DOHH2 (cell line): ENCODE results near the gene TSC22D4.

ENCODE experiments used
- H3F3A ChIP-seq: fragments of 200-600 bp; sonication (generic), shearing (Covaris generic); 2 replicates; pipeline ENCODE4 v1.6.0; 2016; ENCODE audit warnings: antibody characterized with exemption, mild to moderate bottlenecking; ENCODE audit not compliant: control insufficient read depth, insufficient read depth
- H3K27ac ChIP-seq: fragments of 200-600 bp; sonication (generic); 2 replicates; pipeline ENCODE4 v1.5.1; 2014; ENCODE audit warnings: low read depth, mild to moderate bottlenecking, low read length, moderate library complexity
- H3K27me3 ChIP-seq: fragments of 200-600 bp; sonication (generic); 2 replicates; pipeline ENCODE4 v1.6.1; 2014; ENCODE audit warnings: mild to moderate bottlenecking, low read length, mixed read lengths; ENCODE audit not compliant: control insufficient read depth
- H3K36me3 ChIP-seq: fragments of 200-600 bp; sonication (generic); 2 replicates; pipeline ENCODE4 v1.6.1; 2014; ENCODE audit warnings: mild to moderate bottlenecking, low read length, moderate library complexity, mixed read lengths; ENCODE audit not compliant: control insufficient read depth
- H3K4me1 ChIP-seq: fragments of 200-600 bp; sonication (generic); 2 replicates; pipeline ENCODE4 v1.6.1; 2014; ENCODE audit warnings: mild to moderate bottlenecking, low read length, mixed read lengths; ENCODE audit not compliant: control insufficient read depth
- H3K4me2 ChIP-seq: fragments of 200-600 bp; sonication (generic); 2 replicates; pipeline ENCODE4 v1.6.0; 2014; ENCODE audit warnings: mild to moderate bottlenecking, low read length, moderate library complexity
- H3K4me3 ChIP-seq: fragments of 200-600 bp; sonication (generic); 2 replicates; pipeline ENCODE4 v1.5.1; 2014; ENCODE audit warnings: mild to moderate bottlenecking, low read length, mixed read lengths
- H3K79me2 ChIP-seq: fragments of 200-600 bp; sonication (generic); 2 replicates; pipeline ENCODE4 v1.6.1; 2014; ENCODE audit warnings: mild to moderate bottlenecking, low read length, mixed read lengths; ENCODE audit not compliant: control insufficient read depth
- H3K9me2 ChIP-seq: fragments of 200-600 bp; sonication (generic); replicated peaks from 2 replicates; pipeline ENCODE4 v1.6.1; 2014; ENCODE audit warnings: mild to moderate bottlenecking, low read length, mixed read lengths; ENCODE audit not compliant: control insufficient read depth
- H3K9me3 ChIP-seq: fragments of 200-600 bp; sonication (generic); 2 replicates; pipeline ENCODE4 v1.6.1; 2014; ENCODE audit warnings: antibody characterized with exemption, low read length, mixed read lengths; ENCODE audit not compliant: control insufficient read depth, insufficient read depth
- H4K20me1 ChIP-seq: fragments of 200-600 bp; sonication (generic); 2 replicates; pipeline ENCODE4 v1.6.0; 2014; ENCODE audit warnings: low read depth, mild to moderate bottlenecking, antibody characterized with exemption, low read length, moderate library complexity; ENCODE audit not compliant: control insufficient read depth, insufficient read depth
- EZH2phosphoT487 ChIP-seq: fragments of 200-600 bp; sonication (generic); IDR thresholded peaks from 2 replicates; pipeline ENCODE4 v1.6.1; 2017; ENCODE audit warnings: borderline replicate concordance, mild to moderate bottlenecking, antibody characterized with exemption, low read length, moderate library complexity, mixed read lengths
- TF ChIP-seq, protein P1 (sequence below): fragments of 200-600 bp; sonication (generic); IDR thresholded peaks from one replicate; pipeline ENCODE4 v1.5.1; 2014; ENCODE audit warnings: antibody characterized with exemption, mild to moderate bottlenecking, low read depth, low read length; ENCODE audit not compliant: poor library complexity, severe bottlenecking

Gene TSC22D4

DNA sequence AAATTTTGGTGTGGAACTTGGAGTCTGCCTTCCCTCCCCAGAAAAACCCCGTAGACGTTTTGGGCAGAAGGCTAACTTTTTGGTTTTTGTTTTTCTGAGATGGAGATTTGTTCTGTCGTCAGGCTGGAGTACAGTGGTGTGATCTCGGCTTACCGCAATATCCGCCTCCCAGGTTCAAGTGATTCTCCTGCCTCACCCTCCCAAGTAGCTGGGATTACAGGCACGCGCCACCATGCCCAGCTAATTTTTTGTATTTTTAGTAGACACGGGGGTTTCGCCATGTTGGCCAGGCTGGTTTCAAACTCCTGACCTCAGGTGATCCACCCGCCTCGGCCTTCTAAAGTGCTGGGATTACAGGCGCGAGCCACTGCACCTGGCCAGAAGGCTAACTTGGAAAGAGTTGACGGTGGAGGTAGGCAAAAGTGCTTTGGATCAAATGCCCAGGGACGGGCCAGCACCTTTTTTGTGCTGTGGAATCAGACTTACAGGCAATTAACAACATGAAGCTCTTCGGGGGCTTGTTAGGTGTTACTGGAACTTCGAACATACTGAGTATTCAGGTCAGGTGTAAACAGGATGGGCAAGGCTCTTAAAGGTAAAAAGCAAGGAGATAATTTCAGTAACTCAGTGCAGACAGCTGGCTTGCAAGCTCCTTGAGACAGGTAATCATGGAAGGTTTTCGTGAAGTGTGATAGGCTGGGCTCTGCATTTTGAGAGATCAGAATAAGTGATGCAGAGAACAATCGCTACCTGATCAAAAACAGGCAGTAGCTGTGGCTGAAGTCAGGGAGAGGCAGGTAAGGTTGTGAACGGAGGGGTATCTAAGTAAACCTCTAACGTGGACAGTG lies 44.5 kb downstream of the TSC22D4 start:
- H3K36me3 ChIP-seq = peaks cover 64% of the 10 kb centered on the region
- peaks cover 55% of the 10 kb centered on the region for H3F3A ChIP-seq
- no peaks in the 10 kb centered on the region for H3K9me2 ChIP-seq
- H3K27me3 ChIP-seq = no peaks in the 10 kb centered on the region
- peak overlapping the region; percentile 77 for H3K4me3 ChIP-seq
- H3K9me3 ChIP-seq = no peaks in the 10 kb centered on the region
- H3K79me2 ChIP-seq = peaks cover 69% of the 10 kb centered on the region
- no peak for TF ChIP-seq EZH2phosphoT487
- TF ChIP-seq, protein P1, sequence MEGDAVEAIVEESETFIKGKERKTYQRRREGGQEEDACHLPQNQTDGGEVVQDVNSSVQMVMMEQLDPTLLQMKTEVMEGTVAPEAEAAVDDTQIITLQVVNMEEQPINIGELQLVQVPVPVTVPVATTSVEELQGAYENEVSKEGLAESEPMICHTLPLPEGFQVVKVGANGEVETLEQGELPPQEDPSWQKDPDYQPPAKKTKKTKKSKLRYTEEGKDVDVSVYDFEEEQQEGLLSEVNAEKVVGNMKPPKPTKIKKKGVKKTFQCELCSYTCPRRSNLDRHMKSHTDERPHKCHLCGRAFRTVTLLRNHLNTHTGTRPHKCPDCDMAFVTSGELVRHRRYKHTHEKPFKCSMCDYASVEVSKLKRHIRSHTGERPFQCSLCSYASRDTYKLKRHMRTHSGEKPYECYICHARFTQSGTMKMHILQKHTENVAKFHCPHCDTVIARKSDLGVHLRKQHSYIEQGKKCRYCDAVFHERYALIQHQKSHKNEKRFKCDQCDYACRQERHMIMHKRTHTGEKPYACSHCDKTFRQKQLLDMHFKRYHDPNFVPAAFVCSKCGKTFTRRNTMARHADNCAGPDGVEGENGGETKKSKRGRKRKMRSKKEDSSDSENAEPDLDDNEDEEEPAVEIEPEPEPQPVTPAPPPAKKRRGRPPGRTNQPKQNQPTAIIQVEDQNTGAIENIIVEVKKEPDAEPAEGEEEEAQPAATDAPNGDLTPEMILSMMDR = no peak
- H3K27ac ChIP-seq = peak overlapping the region; percentile 80
- H3K4me2 ChIP-seq = peak overlapping the region; percentile 83
- peaks cover 60% of the 10 kb centered on the region for H3K4me1 ChIP-seq
- H4K20me1 ChIP-seq = peaks cover 11% of the 10 kb centered on the region; the same call in 1 of the 2 replicates

DNA sequence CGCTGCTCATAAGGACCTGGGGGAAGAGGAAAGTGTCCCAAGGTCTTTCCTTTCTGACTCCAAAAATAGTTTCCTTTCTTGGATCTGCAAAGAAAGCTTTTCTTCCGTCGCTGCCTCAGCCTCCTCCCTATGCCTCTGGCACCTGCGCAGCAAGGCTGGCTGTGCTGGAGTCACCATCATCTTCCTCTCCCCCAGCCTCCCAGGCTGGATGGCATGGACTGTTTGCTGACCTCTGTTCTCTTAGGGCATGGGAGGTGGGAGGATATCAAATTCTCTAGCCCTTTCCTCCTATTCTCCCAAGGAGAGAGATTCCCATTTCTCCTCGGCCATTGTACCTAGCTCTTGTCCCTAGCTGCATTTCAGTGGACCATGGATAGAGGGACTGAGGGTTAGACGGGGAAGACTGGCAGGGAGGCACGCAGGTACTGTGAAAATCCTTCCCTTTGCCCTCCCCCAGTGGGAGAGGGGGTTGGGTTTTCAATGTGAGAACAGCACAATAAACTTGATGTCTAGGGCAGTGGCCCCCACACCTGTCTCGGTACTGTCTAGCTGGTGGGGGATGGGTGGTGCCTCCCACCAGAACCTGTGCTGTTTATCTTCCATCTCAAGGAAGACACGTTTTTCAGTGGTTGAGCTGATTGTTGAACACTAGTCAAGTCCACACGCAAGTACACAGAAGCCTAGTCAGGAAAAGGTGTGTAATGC lies 45.3 kb downstream of the TSC22D4 start:
- Histone ChIP-seq H3K27me3 (no peaks in the 10 kb centered on the region), H3K9me2 (no peaks in the 10 kb centered on the region), H4K20me1 (peaks cover 11% of the 10 kb centered on the region; the same call in 1 of the 2 replicates), H3K79me2 (peaks cover 69% of the 10 kb centered on the region), H3K4me2 (peak overlapping the region; percentile 83), H3F3A (peaks cover 55% of the 10 kb centered on the region), H3K4me1 (peaks cover 60% of the 10 kb centered on the region), H3K36me3 (peaks cover 64% of the 10 kb centered on the region), H3K9me3 (no peaks in the 10 kb centered on the region), H3K4me3 (peak overlapping the region; percentile 77), H3K27ac (peak overlapping the region; percentile 80)
- TF ChIP-seq, protein P1 = no peak
- TF ChIP-seq EZH2phosphoT487 = no peak

DNA sequence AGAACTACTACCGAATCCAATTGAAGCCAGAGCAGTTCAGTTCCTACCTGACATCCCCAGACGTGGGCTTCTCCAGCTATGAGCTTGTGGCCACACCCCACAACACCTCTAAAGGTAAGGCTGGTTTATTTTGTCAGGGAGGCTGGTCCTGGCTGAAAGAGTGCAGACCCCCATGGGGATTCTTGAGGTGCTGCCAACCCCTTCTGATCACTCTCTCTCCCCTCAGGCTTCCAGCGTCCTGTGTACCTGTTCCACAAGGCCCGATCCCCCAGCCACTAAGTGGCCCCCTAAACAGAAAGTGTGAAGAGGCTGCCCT lies 45.8 kb downstream of the TSC22D4 start:
- Histone ChIP-seq H3K4me1 (peaks cover 60% of the 10 kb centered on the region), H3K9me3 (no peaks in the 10 kb centered on the region), H3K4me3 (peak overlapping the region; percentile 77; the same call in 1 of the 2 replicates), H3K36me3 (peaks cover 64% of the 10 kb centered on the region), H3F3A (peaks cover 52% of the 10 kb centered on the region), H3K9me2 (no peaks in the 10 kb centered on the region), H3K79me2 (peaks cover 69% of the 10 kb centered on the region), H4K20me1 (peaks cover 11% of the 10 kb centered on the region; the same call in 1 of the 2 replicates), H3K27ac (peak overlapping the region; percentile 80), H3K27me3 (no peaks in the 10 kb centered on the region), H3K4me2 (peak overlapping the region; percentile 83)
- no peak for TF ChIP-seq EZH2phosphoT487
- TF ChIP-seq, protein P1 = no peak
